ENCODE measurements around the gene TIAM2. TPM values are rescaled to one million over a fixed set of nuclear protein-coding genes. Genes with fewer than 3 reads are reported as not detected.

TIAM2 gene
- total RNA-seq, 1 donor from 2014 or later: 6.2 TPM

DNA sequence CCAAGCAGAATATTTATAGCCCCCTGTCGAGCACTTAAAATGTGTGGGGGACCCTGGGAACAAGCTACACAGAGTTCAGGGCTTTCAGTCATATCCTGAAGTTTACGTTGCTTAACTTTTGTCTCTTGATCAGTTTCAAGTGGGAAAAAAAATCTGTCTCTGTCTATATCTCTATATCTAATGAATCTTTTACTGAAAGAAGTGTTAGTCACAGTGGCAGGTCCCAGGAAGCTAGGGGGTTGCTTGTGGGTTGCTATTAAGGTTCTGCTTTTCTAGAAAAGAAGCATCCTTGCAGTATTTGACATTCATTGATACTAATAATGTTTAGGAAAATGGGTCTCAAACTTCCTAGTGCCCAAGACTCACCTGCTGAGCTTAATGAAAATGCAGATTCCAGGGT is 192.0 kb downstream of the TIAM2 start:
- Histone ChIP-seq H3K36me3 (no peaks in the 10 kb centered on the region), H3K4me3 (no peak overlapping the region), H3K27me3 (no peaks in the 10 kb centered on the region), H3K9me3 (no peaks in the 10 kb centered on the region), H3K27ac (no peak overlapping the region), H3K4me1 (peaks cover 4% of the 10 kb centered on the region)
- DNase-seq (no peak), ATAC-seq (no peak)
- intact Hi-C loops (cut with DNase I): no loop called here
- TF ChIP-seq, protein P1, sequence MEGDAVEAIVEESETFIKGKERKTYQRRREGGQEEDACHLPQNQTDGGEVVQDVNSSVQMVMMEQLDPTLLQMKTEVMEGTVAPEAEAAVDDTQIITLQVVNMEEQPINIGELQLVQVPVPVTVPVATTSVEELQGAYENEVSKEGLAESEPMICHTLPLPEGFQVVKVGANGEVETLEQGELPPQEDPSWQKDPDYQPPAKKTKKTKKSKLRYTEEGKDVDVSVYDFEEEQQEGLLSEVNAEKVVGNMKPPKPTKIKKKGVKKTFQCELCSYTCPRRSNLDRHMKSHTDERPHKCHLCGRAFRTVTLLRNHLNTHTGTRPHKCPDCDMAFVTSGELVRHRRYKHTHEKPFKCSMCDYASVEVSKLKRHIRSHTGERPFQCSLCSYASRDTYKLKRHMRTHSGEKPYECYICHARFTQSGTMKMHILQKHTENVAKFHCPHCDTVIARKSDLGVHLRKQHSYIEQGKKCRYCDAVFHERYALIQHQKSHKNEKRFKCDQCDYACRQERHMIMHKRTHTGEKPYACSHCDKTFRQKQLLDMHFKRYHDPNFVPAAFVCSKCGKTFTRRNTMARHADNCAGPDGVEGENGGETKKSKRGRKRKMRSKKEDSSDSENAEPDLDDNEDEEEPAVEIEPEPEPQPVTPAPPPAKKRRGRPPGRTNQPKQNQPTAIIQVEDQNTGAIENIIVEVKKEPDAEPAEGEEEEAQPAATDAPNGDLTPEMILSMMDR (IDR thresholded peaks at IDR 0.05): no peak

DNA sequence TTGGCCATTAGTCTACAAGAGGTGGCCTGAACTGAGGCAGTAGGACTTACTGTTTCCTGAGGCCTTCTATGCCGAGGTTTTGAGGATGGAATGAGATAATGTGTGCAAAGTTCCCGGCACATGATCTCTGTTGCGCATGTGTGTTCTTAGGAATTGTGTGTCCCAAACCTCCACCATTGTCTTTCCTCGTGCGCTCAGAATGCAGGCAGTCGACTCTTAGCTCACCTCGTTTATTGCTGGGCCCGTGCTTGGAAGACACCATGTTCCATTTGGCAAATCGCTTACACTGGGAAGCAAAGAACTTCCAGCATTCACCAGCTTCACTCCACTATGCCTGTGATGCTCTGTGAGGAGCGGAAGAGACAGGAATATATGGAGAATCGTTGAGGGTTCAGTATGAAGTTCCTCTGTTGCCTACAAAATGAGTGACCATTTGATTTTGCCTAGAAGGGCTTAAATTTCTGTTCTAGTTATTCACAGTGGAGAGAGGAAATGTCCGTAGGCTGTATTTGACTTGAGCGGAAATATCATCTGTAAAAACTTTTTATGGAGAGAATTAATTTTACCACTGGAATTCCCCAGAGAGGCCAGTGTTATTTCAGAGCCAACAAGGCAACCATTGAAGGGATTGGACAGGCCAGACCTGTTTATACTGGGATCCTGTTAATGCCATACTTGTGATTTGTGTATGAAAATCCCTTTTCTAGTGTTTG is 193.0 kb downstream of the TIAM2 start:
- no peak for DNase-seq
- ATAC-seq: no peak
- H3K4me1 ChIP-seq: peaks cover 4% of the 10 kb centered on the region
- no peaks in the 10 kb centered on the region for H3K9me3 ChIP-seq
- no peak overlapping the region for H3K27ac ChIP-seq
- H3K4me3 ChIP-seq: no peak overlapping the region
- intact Hi-C loops (cut with DNase I): no loop called here
- H3K27me3 ChIP-seq: no peaks in the 10 kb centered on the region
- H3K36me3 ChIP-seq: no peaks in the 10 kb centered on the region
- TF ChIP-seq, protein P1 (IDR thresholded peaks at IDR 0.05): no peak

DNA sequence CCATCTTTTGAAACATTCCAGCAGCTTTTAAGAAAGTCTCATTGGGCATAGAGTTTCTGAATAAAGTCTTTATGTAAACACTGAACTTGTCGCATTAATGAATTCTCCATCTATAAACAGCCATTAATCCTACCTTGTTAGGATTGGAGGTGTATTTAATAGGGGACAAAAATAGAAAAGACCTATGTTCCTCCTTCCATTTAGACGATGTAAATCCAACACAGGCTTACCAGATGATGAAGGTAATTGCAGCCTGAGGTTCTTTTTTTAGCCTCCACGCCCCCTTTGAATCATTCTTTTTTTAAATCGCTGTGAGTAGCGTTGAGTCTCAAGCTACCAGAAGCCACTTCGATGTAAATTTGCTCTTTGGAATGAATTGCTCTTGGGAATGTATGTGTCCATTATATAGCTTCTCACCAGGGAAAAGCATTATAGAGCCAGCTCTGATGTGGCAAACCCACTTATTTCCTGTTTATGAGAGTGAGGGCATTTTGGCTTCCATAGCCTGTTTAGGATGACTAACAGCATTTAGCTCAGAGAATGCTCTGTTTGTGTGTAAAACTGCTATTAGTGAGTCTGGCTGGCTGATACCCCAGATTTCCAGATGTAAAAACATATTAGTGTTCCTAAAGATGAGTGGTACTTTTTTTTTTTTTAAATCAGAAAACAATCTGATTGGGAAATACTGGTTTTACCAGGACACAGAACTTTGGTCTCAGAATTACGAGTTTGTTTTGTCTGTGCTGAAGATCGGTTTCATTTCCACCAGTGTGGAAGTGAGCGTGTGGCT is 193.8 kb downstream of the TIAM2 start:
- DNase-seq (no peak), ATAC-seq (no peak)
- Histone ChIP-seq H3K4me1 (peaks cover 4% of the 10 kb centered on the region), H3K4me3 (no peak overlapping the region), H3K9me3 (no peaks in the 10 kb centered on the region), H3K27ac (no peak overlapping the region), H3K27me3 (no peaks in the 10 kb centered on the region), H3K36me3 (no peaks in the 10 kb centered on the region)
- intact Hi-C loops (cut with DNase I): no loop called here
- TF ChIP-seq, protein P1 (IDR thresholded peaks at IDR 0.05): no peak

DNA sequence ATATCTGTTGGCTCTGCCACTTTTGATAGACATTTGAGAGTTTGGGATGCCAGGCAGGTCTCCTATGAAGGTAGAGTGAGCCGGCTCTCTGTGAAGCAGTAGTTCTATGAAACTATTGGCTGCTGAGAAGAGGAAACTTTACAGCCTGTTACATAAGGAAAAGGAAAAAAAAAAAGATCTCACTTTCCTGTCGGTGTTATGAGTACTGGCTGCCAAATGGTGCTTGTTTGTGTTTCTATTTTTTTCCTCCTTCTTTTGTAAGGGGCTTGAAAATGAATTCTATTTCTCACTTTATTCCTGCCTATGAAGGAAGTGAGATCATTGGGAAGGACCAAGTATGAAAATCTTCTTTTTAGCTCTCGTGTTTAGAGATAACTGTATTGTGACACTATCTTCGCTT is 195.6 kb downstream of the TIAM2 start:
- TF ChIP-seq, protein P1 (IDR thresholded peaks at IDR 0.05): no peak
- Histone ChIP-seq H3K36me3 (no peaks in the 10 kb centered on the region), H3K9me3 (no peaks in the 10 kb centered on the region), H3K4me3 (no peak overlapping the region), H3K27ac (no peak overlapping the region), H3K27me3 (no peaks in the 10 kb centered on the region), H3K4me1 (peaks cover 4% of the 10 kb centered on the region)
- DNase-seq (no peak), ATAC-seq (no peak)
- intact Hi-C loops (cut with DNase I): no loop called here

DNA sequence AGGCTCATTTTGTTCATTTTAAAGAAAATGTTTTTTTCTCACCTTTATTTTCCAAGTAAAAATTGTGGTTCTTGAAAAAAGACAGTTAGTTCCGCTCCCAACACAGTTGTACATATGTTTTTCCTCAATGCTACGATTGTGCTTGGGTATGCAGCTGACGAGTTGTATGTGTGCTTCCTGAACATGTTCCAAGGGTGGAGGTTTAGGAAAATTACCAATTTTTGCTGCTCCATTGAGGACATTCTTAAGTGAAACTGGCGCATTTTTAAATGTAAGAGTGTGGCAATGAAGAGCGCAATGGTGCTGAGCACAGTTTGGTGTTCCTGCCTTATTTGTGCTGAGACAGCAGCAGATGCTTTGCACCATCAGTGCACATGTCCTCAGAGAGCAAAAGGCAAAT is 198.4 kb downstream of the TIAM2 start:
- TF ChIP-seq, protein P1 (IDR thresholded peaks at IDR 0.05): no peak
- H3K27ac ChIP-seq: no peak overlapping the region
- intact Hi-C loops (cut with DNase I): no loop called here
- H3K4me3 ChIP-seq: no peak overlapping the region
- no peaks in the 10 kb centered on the region for H3K36me3 ChIP-seq
- DNase-seq (no peak), ATAC-seq (no peak)
- H3K9me3 ChIP-seq: no peaks in the 10 kb centered on the region
- H3K27me3 ChIP-seq: no peaks in the 10 kb centered on the region
- peaks cover 4% of the 10 kb centered on the region for H3K4me1 ChIP-seq
